NCI-H2029 (cell line): ENCODE measurements around the gene RAB11FIP4.

Source experiments
- DNase-seq: peaks from one replicate; lab custom pipeline; 2025; lab: John Stamatoyannopoulos, UW

The RAB11FIP4 gene

DNA sequence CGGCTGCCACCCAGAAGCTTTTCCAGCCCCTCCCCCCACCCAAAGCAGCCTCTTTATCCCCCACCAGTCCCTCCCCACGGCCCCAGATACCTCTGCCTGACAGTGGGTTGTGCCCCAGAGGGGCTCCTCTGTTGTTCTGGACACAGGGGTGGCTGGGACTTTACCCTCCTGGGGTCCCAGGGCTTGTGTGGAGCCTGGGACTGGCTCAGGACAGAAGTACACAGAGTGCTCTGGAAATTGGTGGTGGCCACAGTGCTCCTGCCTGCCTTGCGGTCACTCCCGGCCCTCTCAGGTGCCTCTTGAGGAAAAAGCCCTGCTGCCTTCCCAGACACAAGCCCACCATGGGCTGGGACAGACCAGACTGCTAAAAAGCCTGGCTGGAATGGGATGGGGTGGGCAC, 68.2 kb downstream of the RAB11FIP4 start:
- no peak for DNase-seq

DNA sequence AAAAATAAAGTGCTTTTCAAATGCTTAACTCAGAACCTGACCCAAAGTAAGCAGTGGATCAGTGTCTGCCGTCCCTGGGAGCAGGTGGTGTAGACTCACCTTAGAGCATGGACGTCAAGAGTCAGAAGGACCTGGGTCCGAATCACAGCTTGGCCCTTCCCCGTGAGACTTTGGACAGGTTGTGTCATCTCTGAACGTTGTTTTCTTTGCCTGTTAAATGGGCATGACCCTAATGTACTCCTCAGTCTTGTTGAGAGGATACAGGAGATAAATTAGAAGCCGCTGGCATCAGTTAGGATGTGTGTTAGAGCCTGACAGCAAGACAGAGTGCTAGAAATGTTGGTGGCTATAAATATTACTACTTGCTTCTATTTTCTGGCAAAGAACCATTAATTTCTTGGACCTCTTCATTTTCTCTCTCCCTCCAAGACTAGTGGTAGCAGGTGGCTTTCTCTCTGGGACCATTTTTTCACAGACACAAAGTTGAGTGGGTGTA, 68.8 kb downstream of the RAB11FIP4 start:
- DNase-seq: no peak

DNA sequence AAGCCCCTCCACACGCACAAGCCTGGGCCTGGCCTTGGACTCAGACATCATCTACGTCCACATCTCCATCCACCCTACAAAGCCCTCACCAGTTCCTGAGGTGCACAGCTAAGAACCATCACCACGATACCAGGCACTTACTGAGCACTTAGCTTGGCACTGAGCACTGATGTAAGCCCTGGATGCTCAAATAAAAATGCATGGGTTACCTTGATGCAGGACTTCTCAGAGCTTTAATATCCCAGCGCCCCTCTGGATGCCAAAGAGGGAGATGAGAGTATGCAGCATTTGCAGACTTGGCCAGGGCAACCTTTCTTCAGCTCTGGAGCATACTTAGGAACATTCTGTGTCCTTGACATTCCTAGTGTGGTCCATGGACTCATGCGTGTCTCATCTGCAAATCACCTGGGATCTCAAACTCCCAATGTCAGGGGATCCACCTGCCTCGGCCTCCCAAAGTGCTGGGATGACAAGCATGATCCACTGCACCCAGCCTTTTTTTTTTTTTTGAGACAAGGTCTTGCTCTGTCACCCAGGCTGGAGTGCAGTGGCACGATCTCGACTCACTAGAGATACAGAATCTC, 69.8 kb downstream of the RAB11FIP4 start:
- DNase-seq: no peak

DNA sequence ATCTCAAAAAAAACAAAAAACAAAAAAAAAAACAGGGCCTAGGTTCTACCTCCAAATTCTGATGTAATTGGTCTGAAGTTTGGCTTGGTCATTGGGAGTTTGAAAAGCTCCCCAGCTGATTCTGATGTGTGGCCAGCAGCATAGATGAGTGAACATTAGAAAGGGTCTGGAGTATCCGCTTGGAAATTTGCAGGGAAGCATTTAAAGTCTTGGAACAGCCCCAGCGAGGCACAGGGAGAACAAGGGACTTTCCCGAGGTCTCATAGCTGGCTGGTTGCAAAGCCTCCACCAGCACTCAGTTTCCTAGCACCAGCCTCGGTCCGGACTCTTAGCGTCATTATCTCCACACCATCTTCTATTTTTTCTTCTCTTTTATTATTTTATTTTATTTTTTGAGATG, 70.8 kb downstream of the RAB11FIP4 start:
- no peak for DNase-seq

DNA sequence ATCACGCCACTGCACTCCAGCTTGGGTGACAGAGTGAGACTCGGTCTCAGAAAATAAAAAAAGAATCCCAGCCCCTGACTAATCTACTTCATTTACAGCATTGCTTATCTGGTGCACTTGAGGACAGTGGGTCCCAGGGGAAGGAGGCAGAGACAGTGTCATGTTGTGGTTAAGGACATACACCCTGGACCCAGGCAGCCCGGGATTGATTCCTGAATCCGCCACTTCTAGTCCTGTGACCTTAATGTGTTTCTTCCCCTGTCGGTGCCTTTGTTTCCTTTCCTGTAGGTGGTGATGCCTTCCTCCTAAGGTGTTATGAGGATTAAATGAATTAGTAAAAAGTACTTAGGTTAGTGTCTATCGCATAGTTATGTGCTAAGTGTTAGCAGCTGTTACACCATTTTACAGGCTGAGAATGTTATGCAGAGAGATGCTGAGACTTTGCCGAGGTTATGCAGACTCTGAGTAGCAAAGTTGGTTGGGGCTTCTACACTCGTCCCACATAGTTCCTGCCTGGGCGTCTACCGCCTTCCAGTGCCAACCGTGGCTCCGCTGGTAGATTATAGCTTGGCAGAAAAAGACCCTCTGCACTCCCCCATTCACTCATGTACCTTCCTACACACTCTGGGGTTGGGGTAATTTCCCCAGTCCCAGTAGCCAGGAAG, 74.8 kb downstream of the RAB11FIP4 start:
- DNase-seq: no peak

DNA sequence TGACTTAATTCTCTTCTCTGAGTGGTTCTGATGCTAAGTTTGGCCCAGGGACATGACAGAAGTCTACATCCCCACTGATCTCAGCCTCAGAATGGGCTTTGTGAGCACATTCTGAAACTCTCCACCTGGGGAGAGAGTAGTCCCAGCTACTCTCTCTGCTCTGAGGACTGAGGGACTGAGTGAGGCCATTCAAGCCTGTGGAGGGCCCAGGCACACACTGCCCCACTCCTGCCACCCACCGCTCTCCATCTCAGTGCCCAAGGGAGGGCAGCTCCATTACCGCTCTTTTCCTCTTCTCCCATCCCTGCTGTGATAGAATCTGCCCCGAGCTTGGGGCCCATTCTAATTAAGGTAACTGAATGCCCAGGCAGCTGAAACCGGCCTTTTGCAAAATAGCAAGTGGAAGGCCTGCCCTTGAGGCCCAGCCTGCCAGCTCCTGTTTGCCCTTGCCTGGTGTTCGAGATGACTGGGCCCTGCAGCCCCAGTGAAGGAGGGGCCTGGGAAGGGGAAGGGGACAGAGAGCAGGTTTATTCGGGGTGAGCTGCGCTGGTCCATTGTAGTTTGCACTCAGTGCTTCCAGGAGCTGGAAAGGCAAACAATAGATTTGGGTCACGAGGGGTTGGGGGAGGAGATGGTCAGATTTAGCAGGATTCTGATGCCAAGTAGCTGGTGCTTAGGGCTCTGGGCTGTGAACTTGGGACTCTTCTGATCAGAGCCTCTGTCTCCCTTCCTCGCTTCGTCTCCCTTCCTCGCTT, 76.2 kb downstream of the RAB11FIP4 start:
- no peak for DNase-seq

DNA sequence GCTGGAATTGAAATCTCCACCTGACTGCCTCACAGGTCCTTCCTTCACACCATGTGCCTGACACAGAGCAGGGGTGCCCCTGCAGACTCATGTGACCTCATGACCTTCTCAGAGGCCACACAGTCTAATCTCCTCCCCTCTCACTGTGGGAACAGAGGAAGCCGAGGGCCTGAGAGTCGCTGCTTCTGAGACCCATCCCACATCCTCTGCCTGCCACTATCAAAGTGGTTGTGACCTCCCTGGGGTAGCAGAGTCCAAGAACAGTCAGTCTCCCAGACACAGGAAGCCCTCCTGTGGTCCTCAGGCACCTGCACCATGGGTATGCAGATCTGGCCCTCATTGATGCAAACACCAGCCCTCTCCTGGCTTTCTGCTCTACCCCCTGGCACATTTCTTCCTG, 78.5 kb downstream of the RAB11FIP4 start:
- no peak for DNase-seq

DNA sequence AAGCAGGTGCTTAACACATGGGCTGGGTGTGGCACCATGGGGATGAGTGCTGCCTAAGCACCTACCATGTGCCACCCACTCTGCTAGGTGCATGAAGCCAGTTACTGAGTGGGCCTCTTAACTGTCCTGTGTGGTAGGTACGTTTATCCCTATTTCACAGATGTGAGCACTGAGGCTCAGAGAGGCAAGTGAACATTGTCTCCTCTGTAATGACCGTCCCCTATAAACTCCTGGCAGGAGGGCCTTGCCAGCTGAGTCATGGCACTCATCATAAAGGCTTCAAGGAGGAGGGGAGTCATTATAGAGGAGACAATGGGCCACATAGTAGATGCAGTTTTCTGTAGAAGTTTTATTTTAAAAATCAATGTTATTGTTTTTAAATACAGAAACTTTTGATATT, 79.1 kb downstream of the RAB11FIP4 start:
- no peak for DNase-seq

DNA sequence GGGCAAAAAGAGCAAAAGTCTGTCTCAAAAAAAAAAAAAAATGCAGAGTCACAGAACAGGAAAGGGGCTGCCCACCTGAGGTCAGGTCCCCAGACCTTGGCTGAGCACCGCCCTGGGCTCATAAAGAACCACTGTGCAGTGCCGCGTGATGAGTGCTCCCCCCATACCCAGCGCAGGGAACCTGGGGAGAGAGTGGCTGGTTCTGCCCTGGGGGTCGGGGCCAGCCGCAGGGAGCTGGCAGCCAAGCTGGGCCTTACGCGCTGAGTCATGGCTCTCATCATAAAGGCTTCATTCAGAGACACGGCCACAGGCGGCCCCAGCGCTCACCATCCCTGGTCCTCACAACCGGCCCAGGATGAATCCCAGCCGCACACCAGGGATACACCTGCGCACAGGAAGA, 80.7 kb downstream of the RAB11FIP4 start:
- no peak for DNase-seq

DNA sequence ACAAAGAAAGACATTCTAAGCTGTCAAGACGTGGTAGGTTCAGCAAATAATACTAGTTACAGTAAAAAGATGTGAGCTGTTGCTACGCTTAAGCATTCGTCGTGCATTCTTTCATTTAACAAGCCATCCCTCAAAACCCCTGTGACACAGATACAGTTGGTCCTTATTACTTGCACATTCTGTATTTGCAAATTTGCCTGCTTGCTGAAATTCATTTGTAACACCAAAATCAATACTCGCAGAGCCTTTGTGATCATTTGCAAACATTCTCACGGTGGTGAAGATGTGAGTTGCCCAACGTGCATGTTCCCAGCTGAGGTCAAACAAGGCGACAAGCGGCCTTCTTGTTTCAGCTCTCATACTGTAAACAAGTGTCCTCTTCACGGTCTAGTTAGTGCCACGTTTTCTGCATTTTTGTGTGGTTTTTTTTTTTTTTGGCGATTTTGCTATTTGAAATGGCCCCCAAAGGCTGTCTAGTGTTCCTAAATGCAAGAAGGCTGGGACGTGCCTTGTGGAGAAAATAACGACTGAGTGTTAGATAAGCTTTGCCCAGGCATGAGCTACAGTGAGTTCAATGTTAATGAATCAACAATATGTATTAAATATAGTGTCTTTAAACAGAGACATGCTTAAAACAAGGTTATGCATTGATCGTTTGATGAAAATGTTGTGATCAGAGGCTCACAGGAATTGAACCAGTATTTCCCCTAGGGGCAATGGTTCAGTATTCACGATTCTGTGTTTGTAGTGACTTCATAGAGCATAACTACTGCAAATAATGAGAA, 84.1 kb downstream of the RAB11FIP4 start:
- DNase-seq: no peak

DNA sequence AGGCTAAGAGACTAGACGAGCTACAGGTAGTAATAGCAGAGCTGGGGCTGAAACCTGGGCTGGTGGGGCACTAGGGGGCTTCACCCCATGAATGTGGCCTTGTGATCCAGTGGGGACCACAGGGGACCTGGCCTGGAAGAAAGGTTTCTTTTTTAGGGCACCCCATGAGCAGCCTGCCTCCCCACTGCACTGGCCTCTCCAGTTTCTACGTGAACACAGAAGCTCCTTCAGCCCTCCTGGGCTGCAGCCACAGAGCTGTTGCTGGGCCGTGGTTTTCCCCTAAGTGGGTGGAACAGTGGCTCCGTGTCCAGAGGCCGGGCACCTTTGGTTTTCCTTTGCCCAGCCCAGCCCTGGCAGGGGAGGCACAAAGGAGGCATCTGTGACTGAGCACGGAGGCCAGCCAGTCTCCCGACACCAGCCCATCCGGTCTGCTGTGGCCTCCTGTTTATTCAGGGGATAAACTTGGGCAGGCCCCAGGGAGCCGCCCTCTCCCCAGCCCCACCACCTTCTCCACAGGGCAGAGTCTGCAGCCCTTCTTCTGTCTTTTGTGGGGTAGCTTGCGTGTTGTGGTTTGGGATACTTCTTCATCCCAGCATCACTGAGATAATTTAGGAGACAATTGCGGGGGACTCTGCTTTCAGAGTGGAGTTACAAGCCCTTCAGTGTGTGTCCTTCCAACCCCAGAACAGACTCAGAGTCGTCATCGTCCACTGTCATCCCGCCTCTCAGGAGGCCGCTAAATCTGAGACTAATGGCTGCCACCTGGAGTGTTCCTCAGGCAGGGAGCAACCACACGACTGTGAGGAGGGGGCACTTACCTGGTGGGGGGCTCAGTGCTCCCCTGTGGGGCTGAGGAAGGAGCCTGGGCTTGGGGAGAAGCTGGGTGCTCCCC, 85.3 kb downstream of the RAB11FIP4 start:
- DNase-seq: no peak

DNA sequence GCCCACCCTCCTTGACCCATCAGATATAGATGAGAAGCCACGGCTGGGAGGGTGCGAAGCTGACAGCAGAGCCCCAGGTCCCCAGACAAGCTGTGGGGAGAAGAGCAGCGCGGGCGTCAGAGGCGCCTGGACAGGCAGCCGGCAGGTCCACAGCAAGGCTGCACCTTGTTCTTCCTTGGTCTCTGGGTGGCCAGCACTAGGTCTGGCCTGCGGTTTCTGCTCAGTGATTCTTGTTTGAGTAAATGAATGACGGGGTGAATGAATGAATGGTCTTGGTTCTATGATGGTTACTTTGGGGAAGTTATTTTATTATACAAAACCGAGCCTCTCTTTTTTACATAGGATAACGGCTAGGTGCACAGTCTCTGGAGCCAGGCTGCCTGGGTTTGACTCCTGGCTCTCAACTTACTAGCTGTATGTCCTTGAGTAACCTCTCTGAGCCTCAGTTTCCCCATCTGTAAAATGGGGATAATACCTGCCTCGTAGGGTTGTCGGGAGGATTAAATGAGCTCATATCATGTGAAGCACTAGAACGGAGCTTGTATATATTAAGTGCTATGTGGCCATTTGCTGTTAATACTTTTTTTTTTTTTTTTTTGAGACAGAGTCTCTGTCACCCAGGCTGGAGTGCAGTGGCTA, 86.1 kb downstream of the RAB11FIP4 start:
- DNase-seq: no peak

DNA sequence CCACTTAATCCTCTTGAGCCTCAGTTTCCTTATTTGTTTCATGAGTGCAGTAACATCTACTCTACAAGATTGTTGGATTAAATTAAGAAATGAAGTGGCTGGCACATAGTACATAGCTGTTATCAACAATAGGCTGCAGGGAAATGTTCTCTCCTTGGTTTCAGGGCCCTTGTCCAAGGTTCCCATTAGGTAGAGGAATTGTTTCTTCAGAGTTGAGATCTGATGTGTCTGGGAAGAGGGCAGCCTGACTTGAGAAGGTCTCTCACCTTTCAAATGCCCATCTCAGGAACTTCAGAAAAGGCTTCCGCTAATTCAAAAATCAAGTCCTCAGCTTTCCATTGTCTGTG, 87.6 kb downstream of the RAB11FIP4 start:
- DNase-seq: no peak

DNA sequence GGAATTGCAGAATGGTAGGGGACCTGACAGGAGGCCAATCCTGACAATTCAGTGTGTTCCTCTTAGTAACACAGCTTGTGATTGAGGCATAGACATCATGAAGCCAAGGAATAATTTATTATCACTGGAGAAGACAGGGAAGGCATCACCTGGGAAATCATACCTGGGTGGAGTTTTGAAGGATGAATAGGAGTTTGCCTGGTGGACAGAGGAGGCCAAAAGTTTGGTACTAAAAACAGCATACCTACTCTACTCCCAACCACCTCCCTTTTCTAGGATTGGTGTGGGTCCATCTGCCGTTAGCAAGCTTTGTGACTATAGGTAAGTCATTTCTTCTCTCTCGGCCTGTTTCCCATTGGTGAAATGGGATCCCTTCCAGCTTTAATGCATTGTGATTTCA, 88.0 kb downstream of the RAB11FIP4 start:
- no peak for DNase-seq

DNA sequence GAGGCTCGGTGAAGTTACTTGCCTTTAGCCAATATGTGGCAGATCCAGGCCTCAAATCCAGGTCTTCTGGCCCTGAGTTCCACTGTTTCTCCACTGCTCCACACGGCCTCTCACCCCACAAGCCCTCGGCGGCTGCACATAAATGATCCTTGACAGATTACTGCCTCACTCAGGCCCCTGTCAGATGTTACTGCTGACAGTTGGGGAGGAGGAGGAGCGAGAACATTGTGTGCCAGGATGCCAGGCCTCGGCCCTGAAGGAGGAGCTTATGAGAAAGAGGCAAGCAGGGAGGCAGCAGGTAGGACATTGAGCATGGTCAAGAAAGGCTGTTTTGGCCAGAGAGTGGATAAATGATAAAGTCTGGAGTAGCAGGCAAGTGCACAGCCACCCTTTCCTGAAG, 88.6 kb downstream of the RAB11FIP4 start:
- no peak for DNase-seq

DNA sequence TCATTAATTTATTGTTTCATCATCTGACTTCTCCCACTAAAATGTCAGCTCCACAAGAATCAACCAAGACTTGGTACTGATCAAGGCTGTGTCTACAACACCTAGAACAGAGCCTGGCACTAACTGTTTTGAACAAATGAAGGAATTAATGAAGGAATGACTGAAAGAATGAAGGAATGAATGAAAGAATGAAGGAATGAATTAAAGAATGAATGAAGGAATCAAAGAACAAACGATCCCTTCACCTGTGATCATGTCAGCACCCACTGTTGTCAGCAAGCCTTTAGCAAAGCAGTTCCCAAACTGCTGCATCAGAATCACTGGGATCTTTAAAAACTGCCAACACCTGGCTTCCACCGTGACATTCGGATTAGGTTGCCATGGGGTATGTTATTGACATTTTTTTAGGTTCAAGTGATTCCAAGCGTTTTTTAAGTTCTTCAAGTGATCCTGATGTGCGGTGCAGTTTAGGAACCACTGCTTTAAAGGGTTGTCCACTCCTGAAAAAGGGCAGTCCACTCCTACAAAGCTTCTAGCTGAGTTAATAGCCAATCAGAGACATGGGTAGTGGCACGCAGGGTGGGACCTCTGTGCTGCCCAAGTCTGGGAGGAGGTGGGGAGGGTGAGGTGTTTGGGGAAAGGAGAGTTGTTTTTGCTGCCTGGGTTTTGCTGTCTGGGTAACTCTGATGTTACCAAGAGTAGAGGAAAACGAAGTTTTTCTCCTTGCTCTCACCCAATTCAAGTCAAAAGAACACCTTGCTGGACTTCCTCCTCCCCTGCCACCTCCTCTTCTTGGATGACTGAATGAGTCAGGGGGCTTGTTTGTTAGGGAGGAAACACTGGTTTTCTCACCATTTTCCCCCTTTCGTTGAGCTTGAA, 89.7 kb downstream of the RAB11FIP4 start:
- no peak for DNase-seq

DNA sequence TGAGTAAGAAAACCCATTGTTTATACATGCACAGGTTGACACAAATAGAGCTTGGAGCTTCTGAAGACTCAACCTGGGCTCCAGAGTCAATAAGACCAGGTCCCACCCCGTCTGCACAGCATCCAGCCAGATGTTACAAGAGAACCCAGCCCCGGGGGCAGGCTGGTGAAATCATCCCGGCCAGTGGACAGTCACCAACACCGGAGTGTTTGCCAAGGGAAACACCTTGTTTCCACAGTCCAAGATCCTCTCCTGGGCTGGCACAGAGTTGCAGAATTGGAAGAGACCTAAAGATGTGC, 90.3 kb downstream of the RAB11FIP4 start:
- DNase-seq: no peak

DNA sequence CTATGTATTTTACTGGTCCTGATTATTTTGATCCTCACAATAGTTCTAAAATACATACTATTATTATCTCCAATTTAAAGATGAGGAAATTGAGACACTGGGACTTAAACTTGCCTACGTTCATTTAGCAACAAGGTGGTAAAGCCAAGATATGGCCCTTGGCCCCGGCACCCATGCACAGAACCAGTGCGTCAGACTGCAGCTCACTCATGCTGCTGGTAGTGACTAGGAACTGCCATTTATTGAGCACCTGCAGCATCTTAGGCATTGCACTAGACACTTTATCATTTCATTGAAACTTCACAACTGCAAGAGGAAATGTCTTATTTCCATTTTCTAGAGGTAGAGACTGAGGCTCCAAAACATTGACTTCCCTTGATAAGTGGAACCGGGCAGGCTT, 93.3 kb downstream of the RAB11FIP4 start:
- no peak for DNase-seq

DNA sequence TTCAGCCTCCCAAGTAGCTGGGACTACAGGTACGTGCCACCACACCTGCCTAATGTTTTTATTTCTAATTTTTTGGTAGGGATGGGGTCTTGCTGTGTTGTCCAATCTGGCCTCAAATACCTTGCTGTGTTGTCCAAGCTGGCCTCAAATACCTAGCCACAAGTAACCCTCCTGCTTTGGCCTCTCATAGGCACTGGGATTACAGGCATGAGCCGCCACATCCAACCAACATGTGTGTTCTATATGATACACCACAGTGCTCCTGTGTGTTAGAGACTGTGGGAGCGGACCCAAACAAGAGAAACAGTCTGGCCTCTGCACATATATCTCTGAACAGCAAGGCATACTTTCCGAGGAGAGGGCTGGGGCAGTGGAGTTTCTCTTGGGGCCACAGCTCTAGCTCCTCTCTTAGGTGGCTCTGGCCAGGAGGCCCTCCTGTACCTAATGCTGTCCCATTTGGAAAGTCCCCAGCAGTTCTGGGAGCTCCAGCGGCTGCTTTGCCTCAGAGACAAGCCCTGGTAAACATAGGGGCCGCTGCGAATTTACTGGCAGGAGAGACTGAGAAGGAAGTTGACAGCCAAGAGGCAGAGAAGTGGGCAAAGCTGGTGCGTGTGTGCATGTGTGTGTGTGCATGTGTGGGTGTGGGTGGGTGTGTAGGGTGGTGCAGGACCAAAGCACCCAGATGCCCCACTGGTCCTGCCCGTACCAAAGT, 95.0 kb downstream of the RAB11FIP4 start:
- DNase-seq: no peak
